ENCODE results near the gene KRTAP5-6. TPM values are rescaled to one million over a fixed set of nuclear protein-coding genes. Genes with fewer than 3 reads are reported as not detected.

Gene KRTAP5-6
- total and polyA plus RNA-seq, 10 donors = not detected

GRCh38 chr11:1719781-1720180 lies 22.8 kb downstream of the KRTAP5-6 start:
- no peak for TF ChIP-seq POLR2A (IDR thresholded peaks at IDR 0.05)
- TF ChIP-seq CTCF (IDR thresholded peaks at IDR 0.05 in 8 of 11, conservative IDR thresholded peaks at IDR 0.05 in 3 of 11) = no peak
- no peak for TF ChIP-seq POLR2AphosphoS5 (IDR thresholded peaks at IDR 0.05)
- 80 to 94% (median 89%) methylated on average over 8 of the region's 8 CpGs for WGBS, 5 donors
- peaks cover 0 to 17% (median 0%) of the 10 kb centered on the region in 7 donors for H3K27me3 ChIP-seq (replicated peaks in 1 of 7)
- intact Hi-C loops (cut with DNase I; ENCODE audit: low total_unique reads) = no loop called here
- peaks cover 0 to 4% (median 0%) of the 10 kb centered on the region in 6 donors for H3K4me1 ChIP-seq
- DNase-seq = no peak
- H3K9me3 ChIP-seq = no peaks in the 10 kb centered on the region
- H3K36me3 ChIP-seq = no peaks in the 10 kb centered on the region
- H3K27ac ChIP-seq = no peak overlapping the region
- no peak overlapping the region for H3K4me3 ChIP-seq

- peaks cover 0 to 25% (median 11%) of the 10 kb centered on the region in 6 donors for H3K4me1 ChIP-seq
- H3K27ac ChIP-seq = no peak overlapping the region
- no peak for DNase-seq
- 67 to 76% (median 68%) methylated on average over 11 of the region's 11 CpGs for WGBS, 5 donors
- TF ChIP-seq CTCF (IDR thresholded peaks at IDR 0.05 in 8 of 11, conservative IDR thresholded peaks at IDR 0.05 in 3 of 11) = no peak
- TF ChIP-seq POLR2A (IDR thresholded peaks at IDR 0.05) = no peak
- H3K4me3 ChIP-seq = no peak overlapping the region
- H3K9me3 ChIP-seq = no peaks in the 10 kb centered on the region
- H3K27me3 ChIP-seq (replicated peaks in 1 of 7) = peaks cover 0 to 39% (median 0%) of the 10 kb centered on the region in 7 donors
- intact Hi-C loops (cut with DNase I; ENCODE audit: low total_unique reads) = no loop called here
- no peaks in the 10 kb centered on the region for H3K36me3 ChIP-seq
These were observed 30.2 kb downstream of the KRTAP5-6 start for GRCh38 chr11:1727096-1727690.

- intact Hi-C loops (cut with DNase I; ENCODE audit: low total_unique reads) = no loop called here
- H3K4me1 ChIP-seq = peaks cover 0 to 25% (median 11%) of the 10 kb centered on the region in 6 donors
- H3K27me3 ChIP-seq (replicated peaks in 1 of 7) = peaks cover 0 to 46% (median 0%) of the 10 kb centered on the region in 7 donors
- TF ChIP-seq CTCF (IDR thresholded peaks at IDR 0.05 in 8 of 11, conservative IDR thresholded peaks at IDR 0.05 in 3 of 11) (no peak), POLR2A (IDR thresholded peaks at IDR 0.05) (no peak), POLR2AphosphoS5 (IDR thresholded peaks at IDR 0.05) (no peak)
- peak; percentile 66 for DNase-seq
- no peaks in the 10 kb centered on the region for H3K36me3 ChIP-seq
- WGBS, 5 donors = 75 to 83% (median 78%) methylated on average over 9 of the region's 9 CpGs
- no peak overlapping the region for H3K4me3 ChIP-seq
- no peaks in the 10 kb centered on the region for H3K9me3 ChIP-seq
- H3K27ac ChIP-seq = no peak overlapping the region
These were observed 30.9 kb downstream of the KRTAP5-6 start for GRCh38 chr11:1727861-1728260.

GRCh38 chr11:1728301-1728700 lies 31.3 kb downstream of the KRTAP5-6 start:
- H3K4me1 ChIP-seq = peaks cover 0 to 25% (median 11%) of the 10 kb centered on the region in 6 donors
- TF ChIP-seq POLR2AphosphoS5 (IDR thresholded peaks at IDR 0.05) (no peak), CTCF (IDR thresholded peaks at IDR 0.05 in 8 of 11, conservative IDR thresholded peaks at IDR 0.05 in 3 of 11) (no peak), POLR2A (IDR thresholded peaks at IDR 0.05) (no peak)
- intact Hi-C loops (cut with DNase I; ENCODE audit: low total_unique reads) = no loop called here
- no peaks in the 10 kb centered on the region for H3K9me3 ChIP-seq
- no peaks in the 10 kb centered on the region for H3K36me3 ChIP-seq
- DNase-seq = no peak
- H3K27me3 ChIP-seq (replicated peaks in 1 of 7) = peaks cover 0 to 51% (median 2%) of the 10 kb centered on the region in 7 donors
- 54 to 82% (median 71%) methylated on average over 4 of the region's 4 CpGs for WGBS, 5 donors
- no peak overlapping the region for H3K27ac ChIP-seq
- H3K4me3 ChIP-seq = no peak overlapping the region

Data from spleen (tissue), 11 donors.